Measurements from ENCODE around the gene ZMYND8. TPM values are rescaled to one million over a fixed set of nuclear protein-coding genes. Genes with fewer than 3 reads are reported as not detected.
A peak's percentile ranks its signal among the peaks of the same experiment; 100 is the strongest.
"Not testable (repeated sequence)": the region's sequence is repeated elsewhere in the genome, so short reads cannot be mapped to it uniquely, and the experiment has no call there.

The ZMYND8 gene
- total RNA-seq, 2 experiments from 2014 or later: 44.3 to 44.7 TPM

- H3K27ac Mint-ChIP-seq; H3K4me3 Mint-ChIP-seq; H3K9me3 Mint-ChIP-seq (ENCODE audit: insufficient read depth); H3K27me3 Mint-ChIP-seq (ENCODE audit: low read depth); ATAC-seq; POLR2A ChIA-PET; H3K36me3 Mint-ChIP-seq (ENCODE audit: low read depth); DNase-seq: not testable (repeated sequence)
- H3K4me1 Mint-ChIP-seq (ENCODE audit: low read depth): peaks cover 20% of the 10 kb centered on the region
- CTCF ChIA-PET: interaction anchor here (1.2 to 10.1 kb wide), 6 partner anchors 11 to 233 kb away, joined by 3 to 558 read pairs (median 96); partner anchors contain the start of gene ZMYND8
These were observed 29.5 kb upstream of the ZMYND8 start for GRCh38 chr20:47385968-47386367.

GRCh38 chr20:47382746-47383415, 26.4 kb upstream of the ZMYND8 start:
- DNase-seq (no peak), ATAC-seq (no peak)
- H3K4me3 Mint-ChIP-seq: no peak overlapping the region
- no peak overlapping the region for H3K27ac Mint-ChIP-seq
- H3K36me3 Mint-ChIP-seq (ENCODE audit: low read depth): no peaks in the 10 kb centered on the region
- ChIA-PET CTCF (interaction anchor here (0.6 to 10.1 kb wide), 45 partner anchors 9 to 593 kb away, joined by 3 to 558 read pairs (median 13); partner anchors contain the start of genes NCOA3 and ZMYND8), POLR2A (interaction anchor here (0.9 to 1.4 kb wide), 2 partner anchors 26 kb away, joined by 5 to 7 read pairs; partner anchors contain the start of gene ZMYND8)
- H3K4me1 Mint-ChIP-seq (ENCODE audit: low read depth): peaks cover 34% of the 10 kb centered on the region
- H3K27me3 Mint-ChIP-seq (ENCODE audit: low read depth): no peaks in the 10 kb centered on the region
- no peaks in the 10 kb centered on the region for H3K9me3 Mint-ChIP-seq (ENCODE audit: insufficient read depth)

GRCh38 chr20:47380481-47380880, 24.0 kb upstream of the ZMYND8 start:
- ChIA-PET POLR2A (interaction anchor here (1.0 to 3.5 kb wide), 4 partner anchors 24 to 110 kb away, joined by 3 to 21 read pairs (median 4); partner anchors contain the start of gene ZMYND8), CTCF (interaction anchor here (0.6 to 10.1 kb wide), 14 partner anchors 14 to 283 kb away, joined by 3 to 558 read pairs (median 4); partner anchors contain the start of genes NCOA3 and ZMYND8)
- no peaks in the 10 kb centered on the region for H3K27me3 Mint-ChIP-seq (ENCODE audit: low read depth)
- H3K9me3 Mint-ChIP-seq (ENCODE audit: insufficient read depth): no peaks in the 10 kb centered on the region
- DNase-seq: peak; percentile 66
- H3K4me1 Mint-ChIP-seq (ENCODE audit: low read depth): peaks cover 34% of the 10 kb centered on the region
- H3K27ac Mint-ChIP-seq: peak overlapping the region; percentile 73
- H3K36me3 Mint-ChIP-seq (ENCODE audit: low read depth): no peaks in the 10 kb centered on the region
- ATAC-seq: peak; percentile 81
- H3K4me3 Mint-ChIP-seq: peak overlapping the region; percentile 1

GRCh38 chr20:47379433-47380150, 23.1 kb upstream of the ZMYND8 start:
- no peak for ATAC-seq
- no peaks in the 10 kb centered on the region for H3K36me3 Mint-ChIP-seq (ENCODE audit: low read depth)
- H3K4me3 Mint-ChIP-seq: no peak overlapping the region
- no peak for DNase-seq
- POLR2A ChIA-PET: interaction anchor here (1.1 to 3.5 kb wide), 3 partner anchors 23 to 105 kb away, joined by 3 to 21 read pairs (median 5); partner anchors contain the start of gene ZMYND8
- H3K27me3 Mint-ChIP-seq (ENCODE audit: low read depth): no peaks in the 10 kb centered on the region
- H3K9me3 Mint-ChIP-seq (ENCODE audit: insufficient read depth): no peaks in the 10 kb centered on the region
- CTCF ChIA-PET: interaction anchor here (1.2 to 10.1 kb wide), 5 partner anchors 13 to 183 kb away, joined by 3 to 558 read pairs (median 7); partner anchors contain the start of gene ZMYND8
- peaks cover 34% of the 10 kb centered on the region for H3K4me1 Mint-ChIP-seq (ENCODE audit: low read depth)
- peak overlapping the region; percentile 78 for H3K27ac Mint-ChIP-seq

- ATAC-seq (no peak), DNase-seq (no peak)
- peaks cover 17% of the 10 kb centered on the region for H3K4me1 Mint-ChIP-seq (ENCODE audit: low read depth)
- CTCF ChIA-PET: interaction anchor here (0.8 to 1.3 kb wide), 2 partner anchors 27 to 104 kb away, joined by 3 read pairs; no protein-coding TSS in a partner anchor
- POLR2A ChIA-PET: no interaction called here
- H3K36me3 Mint-ChIP-seq (ENCODE audit: low read depth): no peaks in the 10 kb centered on the region
- H3K27ac Mint-ChIP-seq: no peak overlapping the region
- no peaks in the 10 kb centered on the region for H3K9me3 Mint-ChIP-seq (ENCODE audit: insufficient read depth)
- H3K27me3 Mint-ChIP-seq (ENCODE audit: low read depth): no peaks in the 10 kb centered on the region
- no peak overlapping the region for H3K4me3 Mint-ChIP-seq
These were observed 20.7 kb upstream of the ZMYND8 start for GRCh38 chr20:47377122-47377722.

GRCh38 chr20:47376096-47376643, 19.7 kb upstream of the ZMYND8 start:
- H3K4me3 Mint-ChIP-seq; DNase-seq; H3K9me3 Mint-ChIP-seq (ENCODE audit: insufficient read depth); H3K27ac Mint-ChIP-seq; ATAC-seq; H3K36me3 Mint-ChIP-seq (ENCODE audit: low read depth); H3K27me3 Mint-ChIP-seq (ENCODE audit: low read depth); POLR2A ChIA-PET: not testable (repeated sequence)
- CTCF ChIA-PET: interaction anchor here (1.0 to 1.3 kb wide), 2 partner anchors 26 to 103 kb away, joined by 3 read pairs; no protein-coding TSS in a partner anchor
- H3K4me1 Mint-ChIP-seq (ENCODE audit: low read depth): peaks cover 15% of the 10 kb centered on the region

GRCh38 chr20:47374121-47374520, 17.6 kb upstream of the ZMYND8 start:
- H3K4me3 Mint-ChIP-seq; H3K9me3 Mint-ChIP-seq (ENCODE audit: insufficient read depth); H3K4me1 Mint-ChIP-seq (ENCODE audit: low read depth); DNase-seq; ATAC-seq; H3K27me3 Mint-ChIP-seq (ENCODE audit: low read depth); H3K36me3 Mint-ChIP-seq (ENCODE audit: low read depth); H3K27ac Mint-ChIP-seq; POLR2A ChIA-PET: not testable (repeated sequence)
- CTCF ChIA-PET: interaction anchor here (1.3 kb wide), 1 partner anchor 10 kb away, joined by 7 read pairs; no protein-coding TSS in a partner anchor

GRCh38 chr20:47373206-47373733, 16.8 kb upstream of the ZMYND8 start:
- ChIA-PET POLR2A (interaction anchor here (0.7 kb wide), 1 partner anchor 16 kb away, joined by 4 read pairs; the partner anchor contains the start of gene ZMYND8), CTCF (interaction anchor here (0.7 to 1.3 kb wide), 3 partner anchors 10 to 16 kb away, joined by 3 to 7 read pairs (median 7); no protein-coding TSS in a partner anchor)
- Mint-ChIP-seq H3K27ac (no peak overlapping the region), H3K27me3 (ENCODE audit: low read depth) (no peaks in the 10 kb centered on the region), H3K36me3 (ENCODE audit: low read depth) (no peaks in the 10 kb centered on the region), H3K9me3 (ENCODE audit: insufficient read depth) (no peaks in the 10 kb centered on the region), H3K4me3 (no peak overlapping the region), H3K4me1 (ENCODE audit: low read depth) (no peaks in the 10 kb centered on the region)
- no peak for DNase-seq
- no peak for ATAC-seq

GRCh38 chr20:47370850-47371782, 14.6 kb upstream of the ZMYND8 start:
- Mint-ChIP-seq H3K4me1 (ENCODE audit: low read depth) (peaks cover 3% of the 10 kb centered on the region), H3K27me3 (ENCODE audit: low read depth) (no peaks in the 10 kb centered on the region), H3K4me3 (no peak overlapping the region), H3K36me3 (ENCODE audit: low read depth) (no peaks in the 10 kb centered on the region), H3K27ac (no peak overlapping the region), H3K9me3 (ENCODE audit: insufficient read depth) (no peaks in the 10 kb centered on the region)
- DNase-seq: no peak
- ChIA-PET POLR2A (interaction anchor here (1.2 kb wide), 1 partner anchor 15 kb away, joined by 5 read pairs; the partner anchor contains the start of gene ZMYND8), CTCF (interaction anchor here (1.0 kb wide), 2 partner anchors 13 to 21 kb away, joined by 3 to 4 read pairs; no protein-coding TSS in a partner anchor)
- ATAC-seq: no peak

GRCh38 chr20:47370214-47370613, 13.7 kb upstream of the ZMYND8 start:
- Mint-ChIP-seq H3K4me3 (no peak overlapping the region), H3K27ac (no peak overlapping the region), H3K36me3 (ENCODE audit: low read depth) (no peaks in the 10 kb centered on the region), H3K9me3 (ENCODE audit: insufficient read depth) (no peaks in the 10 kb centered on the region), H3K27me3 (ENCODE audit: low read depth) (no peaks in the 10 kb centered on the region), H3K4me1 (ENCODE audit: low read depth) (peaks cover 6% of the 10 kb centered on the region)
- CTCF ChIA-PET: interaction anchor here (0.6 to 2.3 kb wide), 3 partner anchors 14 to 109 kb away, joined by 3 to 8 read pairs (median 4); no protein-coding TSS in a partner anchor
- DNase-seq (no peak), ATAC-seq (no peak)
- POLR2A ChIA-PET: interaction anchor here (1.2 kb wide), 1 partner anchor 14 kb away, joined by 5 read pairs; the partner anchor contains the start of gene ZMYND8
